Caco-2 (cell line): ENCODE data around the gene FUT8. TPM values are rescaled to one million over a fixed set of nuclear protein-coding genes. Genes with fewer than 3 reads are reported as not detected.

Source experiments
- BruUV-seq: library from RNA; stranded (reverse); fragments of 400-500 nt; replicated peaks from 2 replicates; lab custom pipeline; 2021; lab: Mats Ljungman, UMichigan
- CTCF ChIA-PET: fragments of 300-600 bp; sonication (Branson Sonifier 250); formaldehyde crosslinking; loops from one replicate; lab custom pipeline; 2022; ENCODE audit warnings: antibody characterized with exemption; lab: Charles Lee
- POLR2A ChIA-PET: fragments of 300-600 bp; sonication (Branson Sonifier 250); formaldehyde crosslinking; loops from one replicate; lab custom pipeline; 2022; ENCODE audit warnings: antibody characterized with exemption; lab: Charles Lee
- DNase-seq, 2 experiments: peaks; one replicate each; pipeline versions ENCODE4 v3.0.0 to v3.0.0-alpha.2; 2020 to 2022
- H3K27me3 ChIP-seq: replicated peaks from 2 replicates; pipeline ENCODE4 v1.6.0; 2011; ENCODE audit warnings: low read length; ENCODE audit not compliant: control insufficient read depth, insufficient read depth
- H3K36me3 ChIP-seq: 2 replicates; pipeline ENCODE4 v1.5.1; 2011; ENCODE audit warnings: low read length; ENCODE audit not compliant: control insufficient read depth, insufficient read depth
- H3K4me1 ChIP-seq: fragments of 250-450 bp; sonication (Bioruptor Pico); 2 replicates; pipeline ENCODE4 v1.5.1; 2020; ENCODE audit warnings: mild to moderate bottlenecking
- H3K4me3 ChIP-seq: 2 replicates; pipeline ENCODE4 v1.5.1; 2011; ENCODE audit warnings: low read depth, mild to moderate bottlenecking, control low read depth, low read length
- H3K9me3 ChIP-seq: fragments of 250-450 bp; sonication (Bioruptor Pico); 2 replicates; pipeline ENCODE4 v1.5.1; 2020; ENCODE audit warnings: mild to moderate bottlenecking, moderate library complexity
- H3K27ac Mint-ChIP-seq: one replicate; pipeline ENCODE4 v1.8.0; 2022; ENCODE audit warnings: mixed read lengths; ENCODE audit not compliant: unreplicated experiment
- H3K27me3 Mint-ChIP-seq: one replicate; pipeline ENCODE4 v1.8.0; 2022; ENCODE audit warnings: mixed read lengths; ENCODE audit not compliant: insufficient read depth, unreplicated experiment
- H3K36me3 Mint-ChIP-seq: one replicate; pipeline ENCODE4 v1.8.0; 2022; ENCODE audit warnings: mild to moderate bottlenecking, mixed read lengths; ENCODE audit not compliant: insufficient read depth, unreplicated experiment
- H3K4me1 Mint-ChIP-seq: one replicate; pipeline ENCODE4 v1.8.0; 2022; ENCODE audit warnings: low read depth, mixed read lengths; ENCODE audit not compliant: unreplicated experiment
- H3K4me3 Mint-ChIP-seq: one replicate; pipeline ENCODE4 v1.8.0; 2022; ENCODE audit warnings: mild to moderate bottlenecking, moderate library complexity, mixed read lengths; ENCODE audit not compliant: unreplicated experiment
- H3K9me3 Mint-ChIP-seq: one replicate; pipeline ENCODE4 v1.8.0; 2022; ENCODE audit warnings: mixed read lengths; ENCODE audit not compliant: unreplicated experiment
- intact Hi-C: fragments of 100-400 bp; cut with micrococcal nuclease; formaldehyde crosslinking; loops from one replicate; pipeline ENCODE4 v1.10.0; 2022; ENCODE audit not compliant: unreplicated experiment
- total RNA-seq: library from RNA; stranded (reverse); gene quantifications from 2 replicates; pipeline ENCODE4 v1.2.3, GENCODE V29; 2022
- TF ChIP-seq, protein P1 (sequence below), 2 experiments: fragments of 200-600 bp in 1 of 2; IDR thresholded peaks; 1 replicate in 1 of 2; 2 replicates in 1 of 2; pipeline versions ENCODE4 v1.5.1 to v1.8.0; 2011 to 2022; ENCODE audit warnings: antibody characterized with exemption in 1 of 2, control low read depth in 1 of 2, inconsistent platforms in 1 of 2, low read depth in 1 of 2, low read length in 1 of 2, mild to moderate bottlenecking in 1 of 2, moderate library complexity in 1 of 2; ENCODE audit not compliant: insufficient read depth in 1 of 2, severe bottlenecking in 1 of 2, unreplicated experiment in 1 of 2

The FUT8 gene
- total RNA-seq, 1 experiment from 2014 or later: 67.1 TPM

DNA sequence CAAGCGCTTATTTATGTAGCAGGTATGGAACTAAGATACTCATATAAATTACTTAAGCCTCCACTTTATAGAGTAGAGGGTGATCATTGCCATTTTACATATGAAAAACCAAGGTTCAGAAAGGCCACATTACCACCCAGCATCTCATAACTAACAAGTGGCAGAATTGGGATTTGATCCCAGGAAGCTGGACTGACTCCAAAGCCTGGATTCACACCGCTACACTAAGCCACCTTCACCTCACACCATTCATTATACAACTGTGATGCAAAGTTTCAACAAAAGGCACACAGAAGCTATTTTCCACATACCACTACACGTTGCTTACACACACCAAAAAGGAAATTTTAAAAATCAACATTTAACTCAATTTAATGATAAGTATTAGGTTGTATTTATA lies 370.6 kb downstream of the FUT8 start:
- Mint-ChIP-seq H3K36me3 (no peaks in the 10 kb centered on the region), H3K4me1 (no peaks in the 10 kb centered on the region), H3K27me3 (peaks cover 21% of the 10 kb centered on the region), H3K9me3 (no peaks in the 10 kb centered on the region), H3K4me3 (no peak overlapping the region), H3K27ac (no peak overlapping the region)
- Histone ChIP-seq H3K4me3 (no peak overlapping the region), H3K9me3 (no peaks in the 10 kb centered on the region), H3K36me3 (no peaks in the 10 kb centered on the region), H3K27me3 (no peaks in the 10 kb centered on the region), H3K4me1 (no peaks in the 10 kb centered on the region)
- CTCF ChIA-PET: no interaction called here
- BruUV-seq: no TSS peak
- no peak for DNase-seq
- intact Hi-C loops: no loop called here
- TF ChIP-seq, protein P1, sequence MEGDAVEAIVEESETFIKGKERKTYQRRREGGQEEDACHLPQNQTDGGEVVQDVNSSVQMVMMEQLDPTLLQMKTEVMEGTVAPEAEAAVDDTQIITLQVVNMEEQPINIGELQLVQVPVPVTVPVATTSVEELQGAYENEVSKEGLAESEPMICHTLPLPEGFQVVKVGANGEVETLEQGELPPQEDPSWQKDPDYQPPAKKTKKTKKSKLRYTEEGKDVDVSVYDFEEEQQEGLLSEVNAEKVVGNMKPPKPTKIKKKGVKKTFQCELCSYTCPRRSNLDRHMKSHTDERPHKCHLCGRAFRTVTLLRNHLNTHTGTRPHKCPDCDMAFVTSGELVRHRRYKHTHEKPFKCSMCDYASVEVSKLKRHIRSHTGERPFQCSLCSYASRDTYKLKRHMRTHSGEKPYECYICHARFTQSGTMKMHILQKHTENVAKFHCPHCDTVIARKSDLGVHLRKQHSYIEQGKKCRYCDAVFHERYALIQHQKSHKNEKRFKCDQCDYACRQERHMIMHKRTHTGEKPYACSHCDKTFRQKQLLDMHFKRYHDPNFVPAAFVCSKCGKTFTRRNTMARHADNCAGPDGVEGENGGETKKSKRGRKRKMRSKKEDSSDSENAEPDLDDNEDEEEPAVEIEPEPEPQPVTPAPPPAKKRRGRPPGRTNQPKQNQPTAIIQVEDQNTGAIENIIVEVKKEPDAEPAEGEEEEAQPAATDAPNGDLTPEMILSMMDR (IDR thresholded peaks at IDR 0.05; ENCODE audit: insufficient read depth in 1 of 2, low read depth in 1 of 2, low read length in 1 of 2, severe bottlenecking in 1 of 2, unreplicated experiment in 1 of 2): no peak
- POLR2A ChIA-PET: no interaction called here

DNA sequence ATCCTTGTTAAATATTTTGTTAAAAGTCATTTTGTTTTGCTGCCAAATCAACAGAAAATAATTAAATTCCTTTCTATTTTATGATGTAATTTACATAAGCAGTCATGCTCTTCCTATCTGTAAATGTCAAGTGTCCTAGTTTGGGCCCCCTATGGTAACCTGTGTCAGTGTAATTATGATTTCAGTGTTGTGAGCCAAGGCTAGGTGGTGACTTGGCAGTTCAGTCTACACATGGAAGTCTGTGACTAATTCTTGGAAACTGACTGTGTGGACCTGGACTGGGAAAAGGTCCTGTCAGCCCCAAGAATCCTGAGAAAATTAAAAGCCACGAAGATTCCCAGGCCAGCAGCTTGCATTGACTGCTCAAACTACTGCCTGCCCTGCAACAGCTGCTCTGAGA lies 371.0 kb downstream of the FUT8 start:
- Mint-ChIP-seq H3K36me3 (no peaks in the 10 kb centered on the region), H3K4me3 (no peak overlapping the region), H3K27me3 (peaks cover 18% of the 10 kb centered on the region), H3K27ac (no peak overlapping the region), H3K9me3 (no peaks in the 10 kb centered on the region), H3K4me1 (no peaks in the 10 kb centered on the region)
- no peak overlapping the region for H3K4me3 ChIP-seq
- TF ChIP-seq, protein P1 (IDR thresholded peaks at IDR 0.05; ENCODE audit: insufficient read depth in 1 of 2, low read depth in 1 of 2, low read length in 1 of 2, severe bottlenecking in 1 of 2, unreplicated experiment in 1 of 2): no peak
- no peak for DNase-seq
- no peaks in the 10 kb centered on the region for H3K36me3 ChIP-seq
- H3K4me1 ChIP-seq: no peaks in the 10 kb centered on the region
- BruUV-seq: no TSS peak
- no peaks in the 10 kb centered on the region for H3K27me3 ChIP-seq
- ChIA-PET POLR2A (no interaction called here), CTCF (no interaction called here)
- no peaks in the 10 kb centered on the region for H3K9me3 ChIP-seq
- intact Hi-C loops: no loop called here

DNA sequence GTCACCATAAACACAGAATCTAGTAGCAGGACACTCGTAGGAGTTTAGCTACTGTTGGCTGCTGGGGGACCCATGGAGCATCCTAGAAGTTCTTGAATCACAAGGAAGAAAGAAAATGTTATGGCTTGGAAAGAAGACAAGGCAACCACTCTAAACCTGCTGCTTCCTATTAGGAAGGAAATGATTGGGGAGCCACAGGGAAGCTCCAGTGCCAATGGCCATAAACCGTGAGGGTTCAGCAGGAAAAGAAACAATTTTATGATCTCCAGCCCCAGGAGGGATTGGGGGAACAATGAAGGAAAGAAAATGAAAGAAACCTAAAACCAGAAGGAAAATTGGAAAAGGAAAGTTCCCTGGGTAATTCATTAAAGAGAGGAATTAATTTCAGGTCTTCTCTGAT lies 372.0 kb downstream of the FUT8 start:
- ChIA-PET CTCF (interaction anchor here (0.6 kb wide), 1 partner anchor 104 kb away, joined by 3 read pairs; no protein-coding TSS in a partner anchor), POLR2A (no interaction called here)
- Histone ChIP-seq H3K27me3 (no peaks in the 10 kb centered on the region), H3K9me3 (no peaks in the 10 kb centered on the region), H3K4me1 (no peaks in the 10 kb centered on the region), H3K4me3 (no peak overlapping the region), H3K36me3 (no peaks in the 10 kb centered on the region)
- Mint-ChIP-seq H3K27me3 (peaks cover 12% of the 10 kb centered on the region), H3K4me1 (no peaks in the 10 kb centered on the region), H3K36me3 (no peaks in the 10 kb centered on the region), H3K9me3 (no peaks in the 10 kb centered on the region), H3K4me3 (no peak overlapping the region), H3K27ac (no peak overlapping the region)
- no TSS peak for BruUV-seq
- TF ChIP-seq, protein P1 (IDR thresholded peaks at IDR 0.05; ENCODE audit: insufficient read depth in 1 of 2, low read depth in 1 of 2, low read length in 1 of 2, severe bottlenecking in 1 of 2, unreplicated experiment in 1 of 2): no peak
- no peak for DNase-seq
- intact Hi-C loops: no loop called here
